OCI-LY7 (cell line): Measurements from ENCODE around the gene ABCC10. TPM values are rescaled to one million over a fixed set of nuclear protein-coding genes. Genes with fewer than 3 reads are reported as not detected.

Experiments used
- BruUV-seq: library from RNA; stranded (reverse); fragments of 400-500 nt; replicated peaks from 2 replicates; lab custom pipeline; 2021; lab: Mats Ljungman, UMichigan
- CTCF ChIA-PET: fragments of 300-600 bp; sonication (Branson Sonifier 250); formaldehyde crosslinking; loops from one replicate; lab custom pipeline; 2022; ENCODE audit warnings: antibody characterized with exemption; ENCODE audit not compliant: unreplicated experiment; lab: Charles Lee
- POLR2A ChIA-PET: fragments of 300-600 bp; sonication (Branson Sonifier 250); formaldehyde crosslinking; loops from one replicate; lab custom pipeline; 2022; ENCODE audit warnings: antibody characterized with exemption; lab: Charles Lee
- DNase-seq: peaks from one replicate; pipeline ENCODE4 v3.0.0-alpha.2; 2015; ENCODE audit warnings: low spot score
- H2AFZ ChIP-seq: fragments of 200-600 bp; sonication (generic), shearing (Covaris generic); 2 replicates; pipeline ENCODE4 v1.6.1; 2014; ENCODE audit warnings: mild to moderate bottlenecking, antibody characterized with exemption, low read length, moderate library complexity
- H3K27ac ChIP-seq: fragments of 200-600 bp; sonication (generic); 2 replicates; pipeline ENCODE4 v1.5.1; 2014; ENCODE audit warnings: mixed run types, low read depth, mild to moderate bottlenecking, moderate library complexity, low read length, inconsistent platforms; ENCODE audit not compliant: poor library complexity, severe bottlenecking
- H3K36me3 ChIP-seq: fragments of 200-600 bp; sonication (generic); 2 replicates; pipeline ENCODE4 v1.6.1; 2014; ENCODE audit warnings: mild to moderate bottlenecking, antibody characterized with exemption, low read length, moderate library complexity, mixed read lengths; ENCODE audit not compliant: insufficient read depth
- H3K4me1 ChIP-seq: fragments of 200-600 bp; sonication (generic); 2 replicates; pipeline ENCODE4 v1.5.1; 2014; ENCODE audit warnings: mild to moderate bottlenecking, low read length; ENCODE audit not compliant: insufficient read depth, poor library complexity, severe bottlenecking
- H3K4me2 ChIP-seq: fragments of 200-600 bp; sonication (generic); 2 replicates; pipeline ENCODE4 v1.6.1; 2014; ENCODE audit warnings: mild to moderate bottlenecking, low read length
- H3K4me3 ChIP-seq: fragments of 200-600 bp; sonication (generic); 2 replicates; pipeline ENCODE4 v1.5.1; 2014; ENCODE audit warnings: mild to moderate bottlenecking, low read depth, low read length; ENCODE audit not compliant: poor library complexity, severe bottlenecking
- H3K79me2 ChIP-seq: fragments of 200-600 bp; sonication (generic); 2 replicates; pipeline ENCODE4 v1.6.1; 2016; ENCODE audit warnings: low read depth, mild to moderate bottlenecking, low read length, moderate library complexity, mixed read lengths; ENCODE audit not compliant: insufficient read depth
- H3K9me2 ChIP-seq: fragments of 200-600 bp; sonication (generic); 2 replicates; pipeline ENCODE4 v1.6.1; 2016; ENCODE audit warnings: mild to moderate bottlenecking, low read length, mixed read lengths; ENCODE audit not compliant: insufficient read depth
- H3K9me3 ChIP-seq: fragments of 200-600 bp; sonication (generic); 2 replicates; pipeline ENCODE4 v1.6.1; 2014; ENCODE audit warnings: mild to moderate bottlenecking, mixed run types, low read length, mixed read lengths
- H4K20me1 ChIP-seq: fragments of 200-600 bp; sonication (generic); 2 replicates; pipeline ENCODE4 v1.6.1; 2014; ENCODE audit warnings: mild to moderate bottlenecking, antibody characterized with exemption, low read length, moderate library complexity, mixed read lengths; ENCODE audit not compliant: insufficient read depth
- EZH2phosphoT487 ChIP-seq: fragments of 200-600 bp; sonication (generic); IDR thresholded peaks from 2 replicates; pipeline ENCODE4 v1.6.1; 2018; ENCODE audit warnings: low read depth, borderline replicate concordance, mild to moderate bottlenecking, mixed run types, antibody characterized with exemption, low read length, moderate library complexity, mixed read lengths
- intact Hi-C: fragments of 100-400 bp; cut with micrococcal nuclease; formaldehyde crosslinking; loops from one replicate; pipeline ENCODE4 v1.10.0; 2022; ENCODE audit not compliant: unreplicated experiment
- total RNA-seq, 2 experiments: library from RNA; depleted of rRNA in 1 of 2; stranded (reverse); fragments of >200 nt in 1 of 2; shearing (Covaris generic) in 1 of 2; gene quantifications; 2 replicates each; pipeline ENCODE4 v1.2.3, GENCODE V29; 2014 to 2022
- TF ChIP-seq, protein P1 (sequence below): fragments of 200-600 bp; sonication (generic); conservative IDR thresholded peaks from 2 replicates; pipeline ENCODE4 v1.5.1; 2014; ENCODE audit warnings: mild to moderate bottlenecking, antibody characterized with exemption, low read length, moderate library complexity, mixed read lengths

Gene ABCC10
- total RNA-seq, 2 experiments from 2014 or later: 11.4 to 31.1 TPM

DNA sequence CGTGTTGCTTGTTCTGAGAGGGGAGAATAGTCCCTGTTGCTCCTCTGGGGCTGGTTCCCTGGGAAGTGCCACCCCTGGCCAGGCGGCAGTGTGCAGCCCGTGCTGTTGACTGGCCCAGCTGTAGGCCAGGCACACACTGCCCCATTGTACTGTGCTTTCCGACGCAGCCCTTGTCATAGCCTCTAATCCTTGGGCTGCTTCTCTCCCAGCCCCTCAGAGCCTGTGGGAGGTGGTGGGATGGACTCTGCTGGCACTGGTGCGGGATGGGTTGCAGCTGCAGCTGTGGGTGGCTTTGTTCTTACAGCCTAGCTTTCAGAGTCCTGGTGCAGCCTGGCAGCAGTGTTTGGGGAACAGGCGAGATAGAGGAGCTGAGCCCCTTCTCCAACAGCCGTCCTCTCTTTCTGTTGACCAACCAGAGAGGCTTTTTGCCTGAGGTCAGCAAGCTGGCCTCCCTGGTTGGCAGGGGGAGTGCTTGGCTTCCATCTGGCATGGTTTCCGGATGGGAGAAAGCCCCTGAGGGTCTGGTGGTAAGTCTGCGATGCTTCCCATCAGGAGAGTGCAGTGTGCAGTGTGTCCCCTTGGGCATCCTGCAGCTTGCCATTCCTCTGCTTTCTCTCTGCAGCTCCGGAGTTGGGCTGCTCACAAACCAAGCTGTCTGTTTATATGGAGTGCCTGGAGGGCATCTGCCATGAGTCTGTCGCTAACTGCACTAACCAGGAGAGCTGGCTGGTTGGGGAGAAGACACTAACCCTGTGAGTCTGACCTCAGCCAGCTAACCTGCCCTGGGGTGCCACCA, 62.1 kb downstream of the ABCC10 start:
- H3K9me3 ChIP-seq: no peaks in the 10 kb centered on the region
- no peak overlapping the region for H3K4me2 ChIP-seq
- TF ChIP-seq, protein P1, sequence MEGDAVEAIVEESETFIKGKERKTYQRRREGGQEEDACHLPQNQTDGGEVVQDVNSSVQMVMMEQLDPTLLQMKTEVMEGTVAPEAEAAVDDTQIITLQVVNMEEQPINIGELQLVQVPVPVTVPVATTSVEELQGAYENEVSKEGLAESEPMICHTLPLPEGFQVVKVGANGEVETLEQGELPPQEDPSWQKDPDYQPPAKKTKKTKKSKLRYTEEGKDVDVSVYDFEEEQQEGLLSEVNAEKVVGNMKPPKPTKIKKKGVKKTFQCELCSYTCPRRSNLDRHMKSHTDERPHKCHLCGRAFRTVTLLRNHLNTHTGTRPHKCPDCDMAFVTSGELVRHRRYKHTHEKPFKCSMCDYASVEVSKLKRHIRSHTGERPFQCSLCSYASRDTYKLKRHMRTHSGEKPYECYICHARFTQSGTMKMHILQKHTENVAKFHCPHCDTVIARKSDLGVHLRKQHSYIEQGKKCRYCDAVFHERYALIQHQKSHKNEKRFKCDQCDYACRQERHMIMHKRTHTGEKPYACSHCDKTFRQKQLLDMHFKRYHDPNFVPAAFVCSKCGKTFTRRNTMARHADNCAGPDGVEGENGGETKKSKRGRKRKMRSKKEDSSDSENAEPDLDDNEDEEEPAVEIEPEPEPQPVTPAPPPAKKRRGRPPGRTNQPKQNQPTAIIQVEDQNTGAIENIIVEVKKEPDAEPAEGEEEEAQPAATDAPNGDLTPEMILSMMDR: no peak
- no peak for TF ChIP-seq EZH2phosphoT487
- no peaks in the 10 kb centered on the region for H4K20me1 ChIP-seq
- no peaks in the 10 kb centered on the region for H3K79me2 ChIP-seq
- intact Hi-C loops: no loop called here
- POLR2A ChIA-PET: interaction anchor here (0.5 to 1.1 kb wide), 3 partner anchors 12 to 251 kb away, joined by 3 to 5 read pairs (median 4); partner anchors contain the start of gene TJAP1
- no peak overlapping the region for H3K4me3 ChIP-seq
- no peaks in the 10 kb centered on the region for H3K9me2 ChIP-seq
- no peaks in the 10 kb centered on the region for H3K4me1 ChIP-seq
- DNase-seq: no peak
- no peak overlapping the region for H2AFZ ChIP-seq
- CTCF ChIA-PET: no interaction called here
- no TSS peak for BruUV-seq
- H3K27ac ChIP-seq: no peak overlapping the region
- peaks cover 4% of the 10 kb centered on the region; the same call in 1 of the 2 replicates for H3K36me3 ChIP-seq

- Histone ChIP-seq H3K36me3 (0 out of 2 replicates have a peak, but pooled peaks cover 1% of the 10 kb centered on the region), H3K4me1 (no peaks in the 10 kb centered on the region), H3K27ac (no peak overlapping the region), H3K4me2 (no peak overlapping the region), H3K4me3 (no peak overlapping the region), H2AFZ (no peak overlapping the region), H3K79me2 (no peaks in the 10 kb centered on the region), H3K9me3 (no peaks in the 10 kb centered on the region), H4K20me1 (no peaks in the 10 kb centered on the region), H3K9me2 (no peaks in the 10 kb centered on the region)
- intact Hi-C loops: no loop called here
- TF ChIP-seq, protein P1: no peak
- TF ChIP-seq EZH2phosphoT487: no peak
- ChIA-PET CTCF (no interaction called here), POLR2A (interaction anchor here (0.6 to 1.6 kb wide), 3 partner anchors 13 kb away, joined by 3 to 6 read pairs (median 3); partner anchors contain the start of gene TJAP1)
- no TSS peak for BruUV-seq
- DNase-seq: no peak
Measured at GRCh38 chr6:43490523-43490939, 63.2 kb downstream of the ABCC10 start.
